CD14-positive monocyte (primary cell): ENCODE data around the gene CEP83. TPM values are rescaled to one million over a fixed set of nuclear protein-coding genes. Genes with fewer than 3 reads are reported as not detected.

Experiments used
- DNase-seq, 3 donors: peaks; one replicate each; pipeline ENCODE4 v3.0.0-alpha.2; 2011 to 2022
- H2AFZ ChIP-seq: 2 replicates; pipeline ENCODE4 v1.6.0; 2012; ENCODE audit warnings: mild to moderate bottlenecking, low read depth, low read length, inconsistent platforms; ENCODE audit not compliant: insufficient read depth, poor library complexity, severe bottlenecking
- H3K27ac ChIP-seq, 2 donors: 1 replicate in 1 of 2; 2 replicates in 1 of 2; pipeline ENCODE4 v1.5.1; 2012 to 2013; ENCODE audit warnings: low read length in 2 of 2, control low read depth in 1 of 2, inconsistent platforms in 1 of 2, low read depth in 1 of 2, mild to moderate bottlenecking in 1 of 2
- H3K27me3 ChIP-seq, 2 donors: one replicate each; pipeline versions ENCODE4 v1.6.0 to v1.6.1; 2011 to 2013; ENCODE audit warnings: low read length in 2 of 2; ENCODE audit not compliant: control insufficient read depth in 2 of 2, insufficient read depth in 2 of 2
- H3K36me3 ChIP-seq, 2 donors: replicated peaks in 1 of 2; 1 replicate in 1 of 2; 2 replicates in 1 of 2; pipeline versions ENCODE4 v1.5.1 to v1.6.1; 2012 to 2013; ENCODE audit warnings: low read length in 2 of 2, control low read depth in 1 of 2, inconsistent platforms in 1 of 2, mild to moderate bottlenecking in 1 of 2; ENCODE audit not compliant: insufficient read depth in 2 of 2, control insufficient read depth in 1 of 2
- H3K4me1 ChIP-seq, 2 donors: 1 replicate in 1 of 2; 2 replicates in 1 of 2; pipeline versions ENCODE4 v1.5.1 to v1.6.1; 2012 to 2013; ENCODE audit warnings: low read length in 2 of 2, control low read depth in 1 of 2, inconsistent platforms in 1 of 2, mild to moderate bottlenecking in 1 of 2, moderate library complexity in 1 of 2; ENCODE audit not compliant: insufficient read depth in 2 of 2, control insufficient read depth in 1 of 2
- H3K4me2 ChIP-seq: replicated peaks from 2 replicates; pipeline ENCODE3; 2012; ENCODE audit warnings: low read length, moderate library complexity, mild to moderate bottlenecking; ENCODE audit not compliant: poor library complexity, severe bottlenecking; ENCODE audit errors: extremely low read depth
- H3K4me3 ChIP-seq, 3 experiments: fragments of 200-600 bp in 1 of 3; sonication (generic) in 1 of 3; replicated peaks in 1 of 3; 1 replicate in 2 of 3; 2 replicates in 1 of 3; pipeline ENCODE4 v1.5.1; 2011 to 2013; ENCODE audit warnings: low read length in 3 of 3, mild to moderate bottlenecking in 3 of 3, control low read depth in 2 of 3, low read depth in 2 of 3, inconsistent platforms in 1 of 3, moderate library complexity in 1 of 3
- H3K79me2 ChIP-seq: 2 replicates; pipeline ENCODE4 v1.6.0; 2012; ENCODE audit warnings: mild to moderate bottlenecking, control low read depth, inconsistent platforms, low read length, moderate library complexity; ENCODE audit not compliant: insufficient read depth
- H3K9ac ChIP-seq: 2 replicates; pipeline ENCODE4 v1.6.0; 2017; ENCODE audit warnings: low read length, mild to moderate bottlenecking; ENCODE audit not compliant: insufficient read depth, poor library complexity, severe bottlenecking
- H3K9me3 ChIP-seq, 2 donors: replicated peaks in 1 of 2; 1 replicate in 1 of 2; 2 replicates in 1 of 2; pipeline versions ENCODE4 v1.5.1 to v1.6.1; 2012 to 2013; ENCODE audit warnings: low read length in 2 of 2, control low read depth in 1 of 2; ENCODE audit not compliant: control insufficient read depth in 1 of 2, insufficient read depth in 1 of 2
- H4K20me1 ChIP-seq: 2 replicates; pipeline ENCODE4 v1.6.0; 2012; ENCODE audit warnings: mild to moderate bottlenecking, low read length, control low read depth, moderate library complexity; ENCODE audit not compliant: insufficient read depth
- H3K27ac Mint-ChIP-seq, 7 donors: one replicate each; pipeline ENCODE4 v1.8.0; 2020; ENCODE audit warnings: mild to moderate bottlenecking in 7 of 7, mixed read lengths in 7 of 7, moderate library complexity in 6 of 7, inconsistent platforms in 2 of 7
- H3K27me3 Mint-ChIP-seq, 3 donors: one replicate each; pipeline ENCODE4 v1.8.0; 2021 to 2022; ENCODE audit warnings: low read depth in 3 of 3, mild to moderate bottlenecking in 3 of 3, mixed read lengths in 3 of 3, moderate library complexity in 3 of 3, inconsistent platforms in 1 of 3
- H3K36me3 Mint-ChIP-seq, 2 donors: one replicate each; pipeline ENCODE4 v1.8.0; 2020; ENCODE audit warnings: mixed read lengths in 2 of 2, inconsistent platforms in 1 of 2, mild to moderate bottlenecking in 1 of 2
- H3K4me1 Mint-ChIP-seq: one replicate; pipeline ENCODE4 v1.8.0; 2020; ENCODE audit warnings: mild to moderate bottlenecking, mixed read lengths
- H3K4me3 Mint-ChIP-seq, 2 donors: one replicate each; pipeline ENCODE4 v1.8.0; 2020; ENCODE audit warnings: mild to moderate bottlenecking in 2 of 2, mixed read lengths in 2 of 2, moderate library complexity in 1 of 2
- H3K9me3 Mint-ChIP-seq, 7 donors: one replicate each; pipeline ENCODE4 v1.8.0; 2020 to 2022; ENCODE audit warnings: mixed read lengths in 7 of 7, mild to moderate bottlenecking in 6 of 7, moderate library complexity in 6 of 7, inconsistent platforms in 2 of 7
- CTCF ChIP-seq: fragments of 200-600 bp; IDR thresholded peaks from one replicate; pipeline ENCODE4 v1.8.0; 2022; ENCODE audit warnings: antibody characterized with exemption, mild to moderate bottlenecking
- WGBS: methylation state at CpG from one replicate; pipeline ENCODE4 v1.1.5; 2013; ENCODE audit warnings: missing lambda C conversion rate; ENCODE audit not compliant: insufficient coverage; 5-methylcytosine and 5-hydroxymethylcytosine counted together
- intact Hi-C, 2 donors: fragments of 100-400 bp; cut with micrococcal nuclease; formaldehyde crosslinking; loops; one replicate each; pipeline versions ENCODE4 v1.15.0 to v1.15.1; 2023
- polyA plus RNA-seq, 3 donors: library from polyadenylated mRNA; depleted of rRNA in 1 of 3; unstranded in 2 of 3; stranded (reverse) in 1 of 3; fragments of 300-500 nt in 2 of 3; fragments of >200 nt in 1 of 3; fragmentation: Illumina TruSeq in 2 of 3; gene quantifications; 1 replicate in 2 of 3; 2 replicates in 1 of 3; pipeline ENCODE4 v1.2.3, GENCODE V29; 2012 to 2021

Gene CEP83
- polyA plus RNA-seq, 3 donors = 0.73 to 3.1 (median 1.0) TPM

DNA sequence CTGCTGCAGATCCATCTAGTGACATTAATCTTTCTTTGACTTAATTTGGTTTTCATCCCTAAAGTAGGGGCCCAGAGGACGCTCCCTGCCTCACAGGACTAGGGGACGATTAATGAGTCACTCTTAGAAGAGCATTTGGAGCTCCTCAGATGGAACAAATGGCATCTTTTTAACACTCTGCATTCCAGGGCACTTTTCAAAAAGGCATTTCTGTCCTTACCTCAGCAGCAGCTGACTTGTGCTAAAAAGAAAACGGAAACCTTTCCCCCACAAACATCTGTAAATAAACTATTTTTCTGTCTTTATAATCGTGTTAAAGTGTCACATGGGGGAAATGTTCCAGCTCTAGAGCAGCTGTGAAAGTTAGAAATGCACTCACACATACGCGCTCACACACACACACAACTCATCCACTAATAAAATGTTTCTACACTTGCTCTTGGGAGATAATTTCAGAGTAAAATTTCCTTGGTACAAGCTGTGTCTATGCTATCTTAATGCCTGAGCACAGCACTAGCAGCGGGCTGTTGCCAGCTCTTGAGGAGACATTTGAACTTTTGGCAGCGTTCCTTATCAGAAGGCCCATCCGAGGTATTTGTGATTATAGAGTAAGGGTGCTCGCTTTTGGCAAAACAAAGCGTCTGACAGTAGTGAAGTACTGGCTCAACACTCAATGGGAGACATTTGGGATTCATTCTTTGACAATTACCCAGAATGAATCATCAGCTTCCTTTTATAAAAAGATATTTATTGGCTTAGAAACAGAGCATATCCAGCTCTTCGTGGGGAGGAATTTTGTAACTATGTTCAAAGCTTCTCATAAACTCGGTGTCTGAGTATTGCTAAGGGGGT lies 170.0 kb downstream of the CEP83 start:
- no peaks in the 10 kb centered on the region for H3K9me3 ChIP-seq
- Mint-ChIP-seq H3K9me3 (peaks cover 0 to 2% (median 0%) of the 10 kb centered on the region in 7 donors), H3K36me3 (peaks cover 81 to 93% of the 10 kb centered on the region in 2 donors), H3K27ac (no peak overlapping the region), H3K4me1 (no peaks in the 10 kb centered on the region), H3K4me3 (no peak overlapping the region), H3K27me3 (peaks cover 0 to 2% (median 0%) of the 10 kb centered on the region in 3 donors)
- no peaks in the 10 kb centered on the region for H3K4me1 ChIP-seq
- no peak overlapping the region for H3K4me3 ChIP-seq
- H4K20me1 ChIP-seq = peaks cover 17% of the 10 kb centered on the region
- H3K79me2 ChIP-seq = no peaks in the 10 kb centered on the region
- TF ChIP-seq CTCF = no peak
- intact Hi-C loops = no loop called here
- no peaks in the 10 kb centered on the region for H3K27me3 ChIP-seq
- H2AFZ ChIP-seq = no peak overlapping the region
- DNase-seq = no peak
- peaks cover 67 to 100% of the 10 kb centered on the region in 2 donors for H3K36me3 ChIP-seq
- H3K9ac ChIP-seq = no peak overlapping the region
- whole genome bisulfite sequencing = 94% methylated on average over 5 of the region's 13 CpGs
- no peak overlapping the region for H3K27ac ChIP-seq
- H3K4me2 ChIP-seq = no peak overlapping the region

GRCh38 chr12:94287245-94287628 lies 172.4 kb downstream of the CEP83 start:
- Mint-ChIP-seq H3K4me3 (no peak overlapping the region), H3K36me3 (peaks cover 85 to 97% of the 10 kb centered on the region in 2 donors), H3K4me1 (peaks cover 10% of the 10 kb centered on the region), H3K27ac (peak overlapping the region in 1 of 7 donors; percentile 75), H3K27me3 (peaks cover 0 to 2% (median 0%) of the 10 kb centered on the region in 3 donors), H3K9me3 (peaks cover 0 to 2% (median 0%) of the 10 kb centered on the region in 7 donors)
- Histone ChIP-seq H3K36me3 (peaks cover 62 to 100% of the 10 kb centered on the region in 2 donors), H3K79me2 (no peaks in the 10 kb centered on the region), H3K4me1 (peaks cover 8 to 10% of the 10 kb centered on the region in 2 donors), H3K4me3 (no peak overlapping the region), H3K9ac (no peak overlapping the region), H3K27ac (peak overlapping the region in 1 of 2 donors; percentile 4), H3K9me3 (no peaks in the 10 kb centered on the region), H2AFZ (no peak overlapping the region), H3K27me3 (no peaks in the 10 kb centered on the region), H4K20me1 (peaks cover 17% of the 10 kb centered on the region), H3K4me2 (no peak overlapping the region)
- 82% methylated on average over 2 of the region's 10 CpGs for WGBS
- no peak for DNase-seq
- intact Hi-C loops = no loop called here
- TF ChIP-seq CTCF = no peak
